Stomach (tissue), 9 donors: ENCODE results near the gene PRDM13. TPM values are rescaled to one million over a fixed set of nuclear protein-coding genes. Genes with fewer than 3 reads are reported as not detected.

Experiments
- DNase-seq, 2 donors: peaks; one replicate each; pipeline versions ENCODE4 v3.0.0 to v3.0.0-alpha.2; 2013 to 2019
- H3K27ac ChIP-seq, 5 donors: fragments of 200-600 bp in 4 of 5; sonication (generic) in 4 of 5; one replicate each; pipeline ENCODE4 v1.5.1; 2013 to 2019; ENCODE audit warnings: mild to moderate bottlenecking in 1 of 5, moderate library complexity in 1 of 5
- H3K27me3 ChIP-seq, 3 donors: fragments of 200-600 bp; sonication (generic); one replicate each; pipeline ENCODE4 v1.5.1; 2017 to 2019; ENCODE audit warnings: mixed run types in 1 of 3
- H3K36me3 ChIP-seq, 4 donors: fragments of 200-600 bp; sonication (generic); 1 replicate in 3 of 4; 2 replicates in 1 of 4; pipeline ENCODE4 v1.5.1; 2016 to 2019
- H3K4me1 ChIP-seq, 4 donors: fragments of 200-600 bp; sonication (generic); one replicate each; pipeline ENCODE4 v1.5.1; 2016 to 2019
- H3K4me3 ChIP-seq, 4 donors: fragments of 200-600 bp; sonication (generic) in 3 of 4; one replicate each; pipeline ENCODE4 v1.5.1; 2016 to 2019; ENCODE audit warnings: mild to moderate bottlenecking in 1 of 4
- H3K9me3 ChIP-seq, 4 donors: fragments of 200-600 bp; sonication (generic); one replicate each; pipeline ENCODE4 v1.5.1; 2016 to 2019
- CTCF ChIP-seq, 7 experiments: fragments of 450-650 bp in 4 of 7; fragments of 200-600 bp in 3 of 7; sonication (generic) in 3 of 7; IDR thresholded peaks; one replicate each; pipeline ENCODE4 v1.5.1; 2016 to 2019; ENCODE audit warnings: antibody characterized with exemption in 7 of 7, control low read depth in 2 of 7, mild to moderate bottlenecking in 1 of 7
- EP300 ChIP-seq: sonication (generic); formaldehyde crosslinking; IDR thresholded peaks from one replicate; pipeline ENCODE4 v1.6.1; 2017; ENCODE audit warnings: antibody characterized with exemption
- POLR2A ChIP-seq, 4 donors: fragments of 450-650 bp; IDR thresholded peaks; one replicate each; pipeline ENCODE4 v1.6.1; 2016; ENCODE audit warnings: antibody characterized with exemption in 4 of 4, control low read depth in 2 of 4, mild to moderate bottlenecking in 1 of 4, moderate library complexity in 1 of 4
- POLR2AphosphoS5 ChIP-seq, 3 donors: sonication (generic); formaldehyde crosslinking; IDR thresholded peaks; one replicate each; pipeline ENCODE4 v1.6.1; 2016; ENCODE audit warnings: antibody characterized with exemption in 3 of 3
- WGBS, 5 donors: extraction: QIAGEN DNeasy Blood & Tissue Kit in 3 of 5; methylation state at CpG; one replicate each; pipeline versions ENCODE4 v1.1.5 to v1.1.7; 2013 to 2018; 5-methylcytosine and 5-hydroxymethylcytosine counted together
- intact Hi-C: fragments of 100-400 bp; cut with DNase I; formaldehyde crosslinking; loops from one replicate; pipeline ENCODE4 v1.15.1; 2023; ENCODE audit warnings: low total_unique reads
- polyA plus RNA-seq, 3 donors: library from polyadenylated mRNA; stranded (reverse); fragments of 200-250 nt; gene quantifications; one replicate each; pipeline ENCODE4 v1.2.3, GENCODE V29; 2013
- total RNA-seq, 5 donors: library from RNA; depleted of rRNA; stranded (reverse); fragments of >200 nt; gene quantifications; one replicate each; pipeline versions ENCODE4 v1.1.0 to v1.2.3, GENCODE V29; 2014 to 2016
- donor health status: healthy with polysubstance abuse.
- donor health status: Bipolar disorder and iron deficiency.
- donor health status: healthy.

PRDM13 gene
- total and polyA plus RNA-seq, 8 donors, result not detected

- WGBS, 5 donors, result 7 to 8% (median 7%) methylated on average over 42 to 54 of the region's 54 CpGs
- no peak for DNase-seq
- no peaks in the 10 kb centered on the region for H3K36me3 ChIP-seq
Observed at GRCh38 chr6:99602520-99603420, 3.9 kb upstream of the PRDM13 start.

DNA sequence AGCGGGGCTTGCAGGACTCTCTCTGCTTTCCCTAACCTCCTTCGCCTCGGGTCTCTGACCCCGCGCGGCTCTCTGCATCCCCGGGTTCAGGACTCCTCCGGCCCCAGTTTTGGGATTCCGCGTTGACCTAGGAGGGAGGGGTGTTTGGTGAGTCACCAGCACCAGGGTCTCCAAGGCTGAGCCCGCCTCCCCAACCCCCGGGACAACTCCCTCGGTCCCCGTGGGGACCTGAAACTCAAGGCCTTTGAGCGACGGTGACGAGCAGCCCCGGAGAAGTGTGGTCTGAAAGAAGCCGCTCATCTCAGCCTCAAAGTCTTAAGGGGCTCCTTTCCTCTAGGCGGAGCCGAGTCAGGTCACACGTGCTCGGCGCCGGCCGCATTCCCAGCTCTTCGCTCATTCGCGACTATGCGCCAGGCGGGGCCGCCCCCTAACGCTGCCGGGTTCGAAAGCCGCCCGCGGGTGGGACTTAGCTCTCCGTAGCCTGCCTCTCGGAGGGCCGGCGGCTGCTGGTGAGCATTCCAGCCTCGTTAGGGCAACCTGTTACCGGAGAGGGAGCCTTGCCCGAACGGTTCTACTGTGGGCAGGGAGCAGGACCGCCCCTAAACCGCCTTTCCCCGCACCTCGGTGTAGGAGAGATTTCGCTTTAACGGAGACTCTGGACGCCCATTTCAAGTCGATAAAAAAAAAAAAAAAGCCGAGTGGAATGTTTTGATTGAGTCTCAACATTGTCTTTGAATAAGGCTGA is 3.0 kb upstream of the PRDM13 start:
- Histone ChIP-seq H3K27ac (no peak overlapping the region), H3K36me3 (no peaks in the 10 kb centered on the region), H3K9me3 (no peaks in the 10 kb centered on the region), H3K4me1 (peaks cover 16 to 55% (median 42%) of the 10 kb centered on the region in 4 donors), H3K27me3 (peaks cover 55 to 100% (median 91%) of the 10 kb centered on the region in 3 donors), H3K4me3 (peak overlapping the region; percentile 24 to 51 (median 32))
- intact Hi-C loops, result no loop called here
- TF ChIP-seq EP300 (no peak), POLR2A (IDR thresholded peaks at IDR 0.05) (no peak), POLR2AphosphoS5 (IDR thresholded peaks at IDR 0.05) (no peak), CTCF (IDR thresholded peaks at IDR 0.05) (no peak)
- WGBS, 5 donors, result 1 to 9% (median 6%) methylated on average over 19 to 55 of the region's 55 CpGs
- DNase-seq, result peak in 1 of 2 donors; percentile 71

More at GRCh38 chr6:99602520-99603420, 3.9 kb upstream of the PRDM13 start:
- intact Hi-C loops, result no loop called here
- no peak overlapping the region for H3K27ac ChIP-seq
- peaks cover 46 to 100% (median 91%) of the 10 kb centered on the region in 3 donors for H3K27me3 ChIP-seq
- TF ChIP-seq CTCF (IDR thresholded peaks at IDR 0.05) (no peak), POLR2A (IDR thresholded peaks at IDR 0.05) (no peak), EP300 (no peak), POLR2AphosphoS5 (IDR thresholded peaks at IDR 0.05) (no peak)
- H3K9me3 ChIP-seq, result no peaks in the 10 kb centered on the region
- peak overlapping the region; percentile 7 to 51 (median 32) for H3K4me3 ChIP-seq
- H3K4me1 ChIP-seq, result peaks cover 16 to 48% (median 40%) of the 10 kb centered on the region in 4 donors

DNA sequence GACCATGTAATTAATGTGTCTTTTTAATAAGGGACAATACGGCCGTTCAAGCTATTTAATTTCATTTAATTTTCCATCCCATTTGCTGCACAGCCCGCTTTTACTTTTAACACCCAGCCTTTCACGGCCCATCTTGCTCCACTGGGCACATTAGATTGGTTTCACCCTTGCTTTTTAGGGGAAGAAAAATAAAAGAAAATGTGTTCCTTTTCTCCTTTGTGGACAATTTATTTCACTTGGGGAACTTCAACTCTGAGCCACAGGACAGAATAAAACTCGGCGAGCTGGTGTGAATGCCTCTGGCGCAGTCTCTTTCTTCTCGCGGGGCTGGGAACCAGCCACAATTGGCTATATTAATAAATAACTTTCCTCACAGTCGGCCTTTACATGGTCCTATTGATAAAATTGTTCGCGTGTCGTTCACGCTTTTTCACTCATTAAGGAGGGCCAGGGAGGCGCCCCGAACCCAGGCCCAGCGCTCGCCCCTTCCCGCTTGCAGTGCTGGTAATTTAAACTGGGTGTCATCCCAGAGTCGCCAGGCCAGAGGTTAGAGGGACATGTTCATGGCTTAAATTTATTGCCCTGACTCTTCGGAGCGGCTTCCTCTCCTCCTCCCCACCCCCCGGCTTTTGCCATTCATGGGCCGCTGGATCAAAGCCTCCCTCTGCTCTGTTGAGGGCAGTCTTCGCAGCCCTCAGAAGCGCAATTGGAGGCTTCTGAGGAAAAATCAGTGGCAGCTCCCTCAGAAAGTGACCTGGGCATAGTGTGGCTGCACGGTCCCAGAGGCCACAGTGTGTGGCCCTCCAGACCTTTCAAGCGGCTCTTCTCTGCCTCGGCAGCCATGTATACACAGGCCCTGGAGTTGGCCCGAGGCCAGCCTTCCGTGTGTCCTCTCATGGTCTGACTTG is 2.2 kb upstream of the PRDM13 start:
- Histone ChIP-seq H3K27me3 (peaks cover 59 to 100% (median 96%) of the 10 kb centered on the region in 3 donors), H3K4me3 (peak overlapping the region in 3 of 4 donors; percentile 29 to 51 (median 36)), H3K9me3 (no peaks in the 10 kb centered on the region), H3K36me3 (no peaks in the 10 kb centered on the region), H3K27ac (no peak overlapping the region), H3K4me1 (peaks cover 16 to 55% (median 42%) of the 10 kb centered on the region in 4 donors)
- intact Hi-C loops, result no loop called here
- no peak for DNase-seq
- WGBS, 5 donors, result 11 to 16% (median 13%) methylated on average over 26 to 31 of the region's 31 CpGs
- TF ChIP-seq POLR2AphosphoS5 (IDR thresholded peaks at IDR 0.05), result no peak

DNA sequence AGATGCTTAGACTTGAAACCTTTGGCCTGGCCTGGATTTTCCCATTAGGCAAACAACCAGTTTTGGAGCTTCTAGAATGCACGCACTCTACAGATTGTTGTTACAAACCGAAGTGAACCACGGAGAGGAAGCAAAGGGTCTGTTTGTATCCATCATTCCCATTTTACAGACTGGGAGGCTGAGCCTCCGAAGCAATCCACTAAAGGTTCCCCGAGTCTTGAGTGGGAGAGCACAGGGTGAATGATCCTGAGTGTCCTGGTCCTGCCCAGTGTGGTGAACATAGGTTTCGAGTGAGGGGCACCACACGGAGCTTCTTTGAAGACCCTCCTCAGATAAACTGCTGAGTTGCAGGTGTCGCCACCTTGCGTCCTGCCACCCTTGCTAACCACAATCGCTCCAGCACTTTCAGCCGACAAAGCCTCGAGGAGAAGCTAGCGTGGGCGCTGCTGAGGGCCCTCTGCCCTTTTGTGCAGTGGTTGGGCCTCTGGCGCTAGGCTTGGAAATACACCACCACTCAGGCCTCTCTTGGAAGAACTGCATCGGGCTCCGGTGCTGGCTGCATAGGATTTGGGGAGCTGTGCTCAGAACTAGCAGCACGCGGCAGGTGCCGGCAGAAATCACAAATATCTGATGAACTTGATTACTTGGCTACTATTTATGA is 1.4 kb upstream of the PRDM13 start:
- 8 to 18% (median 15%) methylated on average over 18 to 20 of the region's 20 CpGs for WGBS, 5 donors
- H3K27ac ChIP-seq, result no peak overlapping the region
- DNase-seq, result no peak
- no peaks in the 10 kb centered on the region for H3K9me3 ChIP-seq
- peaks cover 59 to 100% (median 100%) of the 10 kb centered on the region in 3 donors for H3K27me3 ChIP-seq
- no peak overlapping the region for H3K4me3 ChIP-seq
- intact Hi-C loops, result no loop called here
- no peaks in the 10 kb centered on the region for H3K36me3 ChIP-seq
- TF ChIP-seq POLR2AphosphoS5 (IDR thresholded peaks at IDR 0.05) (no peak), POLR2A (IDR thresholded peaks at IDR 0.05) (no peak), EP300 (no peak)
- peaks cover 16 to 55% (median 42%) of the 10 kb centered on the region in 4 donors for H3K4me1 ChIP-seq
